ENCODE measurements around the gene PAX8. TPM values are rescaled to one million over a fixed set of nuclear protein-coding genes. Genes with fewer than 3 reads are reported as not detected.
A peak's percentile ranks its signal among the peaks of the same experiment; 100 is the strongest.

The PAX8 gene
- total and polyA plus RNA-seq, 2 of the 13 experiments (the other 11 are each of a cell fraction or from before 2014, with no cell fraction given) = 1.5 to 8.8 TPM

GRCh38 chr2:113203901-113204519, 74.7 kb downstream of the PAX8 start (continued):
- TF ChIP-seq HNF1A (IDR thresholded peaks at IDR 0.05; ENCODE audit: low read depth) (no peak), HNF1A (CRISPR knock-in tag; IDR thresholded peaks at IDR 0.05; ENCODE audit: borderline replicate concordance) (peak; percentile 32; the same call in 1 of the 2 replicates), UBTF (CRISPR knock-in tag; IDR thresholded peaks at IDR 0.05) (peak; percentile 51), SPEN (CRISPR knock-in tag; IDR thresholded peaks at IDR 0.05; ENCODE audit: low read depth) (peak; percentile 58; the same call in 1 of the 2 replicates), NR2F6 (IDR thresholded peaks at IDR 0.05) (no peak), NR2F6 (CRISPR knock-in tag; IDR thresholded peaks at IDR 0.05) (peak; percentile 46; the same call in 1 of the 2 replicates), ZSCAN20 (CRISPR knock-in tag; IDR thresholded peaks at IDR 0.05; ENCODE audit: borderline replicate concordance) (no peak), BRCA1 (CRISPR knock-in tag; IDR thresholded peaks at IDR 0.05) (no peak), FOXP4 (CRISPR knock-in tag; IDR thresholded peaks at IDR 0.05) (peak; percentile 29; the same call in 1 of the 2 replicates), ZNF263 (CRISPR knock-in tag; IDR thresholded peaks at IDR 0.05) (peak; percentile 98), LCORL (IDR thresholded peaks at IDR 0.05) (no peak), LCORL (CRISPR knock-in tag; IDR thresholded peaks at IDR 0.05) (peak; percentile 80), ZNF136 (CRISPR knock-in tag; IDR thresholded peaks at IDR 0.05; ENCODE audit: low read depth) (no peak), ZNF33A (CRISPR knock-in tag; IDR thresholded peaks at IDR 0.05; ENCODE audit: borderline replicate concordance) (no peak), ZHX2 (IDR thresholded peaks at IDR 0.05; ENCODE audit: low read depth) (0 out of 2 replicates have a peak, but pooled peaks have one; percentile 44), ZHX2 (CRISPR knock-in tag; IDR thresholded peaks at IDR 0.05; ENCODE audit: borderline replicate concordance) (no peak)
